ENCODE results near the gene ZBTB12. TPM values are rescaled to one million over a fixed set of nuclear protein-coding genes. Genes with fewer than 3 reads are reported as not detected.

ZBTB12 gene
- total RNA-seq, 2 experiments from 2014 or later = 17.6 to 20.2 TPM

GRCh38 chr6:31851485-31851832, 50.4 kb downstream of the ZBTB12 start:
- no peaks in the 10 kb centered on the region for H3K79me2 ChIP-seq (ENCODE audit: insufficient read depth, low read depth, low read length)
- H3K4me2 ChIP-seq (ENCODE audit: low read length) = no peak overlapping the region
- BruUV-seq (replicated peaks) = no TSS peak
- no peaks in the 10 kb centered on the region for H4K20me1 ChIP-seq (ENCODE audit: insufficient read depth, low read length)
- intact Hi-C loops (cut with micrococcal nuclease; ENCODE audit: unreplicated experiment) = no loop called here
- H3K4me1 ChIP-seq (ENCODE audit: insufficient read depth, low read length, poor library complexity, severe bottlenecking) = no peaks in the 10 kb centered on the region
- DNase-seq (ENCODE audit: low spot score) = no peak
- no peaks in the 10 kb centered on the region for H3K9me2 ChIP-seq (ENCODE audit: insufficient read depth, low read length)
- H3K36me3 ChIP-seq (ENCODE audit: insufficient read depth, low read length) = no peaks in the 10 kb centered on the region
- no peak overlapping the region for H2AFZ ChIP-seq (ENCODE audit: low read length)
- POLR2A ChIA-PET = interaction anchor here (1.0 kb wide), 2 partner anchors 11 to 19 kb away, joined by 3 to 7 read pairs; partner anchors contain the start of gene NEU1
- no peak overlapping the region for H3K27ac ChIP-seq (ENCODE audit: low read depth, low read length, poor library complexity, severe bottlenecking)
- CTCF ChIA-PET (ENCODE audit: unreplicated experiment) = no interaction called here
- no peak overlapping the region for H3K4me3 ChIP-seq (ENCODE audit: low read depth, low read length, poor library complexity, severe bottlenecking)
- H3K9me3 ChIP-seq (ENCODE audit: low read length) = 0 out of 2 replicates have a peak, but pooled peaks cover 3% of the 10 kb centered on the region
- TF ChIP-seq CTCF (conservative IDR thresholded peaks at IDR 0.05; ENCODE audit: low read length) = no peak

- BruUV-seq (replicated peaks) = no TSS peak
- TF ChIP-seq CTCF (conservative IDR thresholded peaks at IDR 0.05; ENCODE audit: low read length) (no peak), EZH2phosphoT487 (IDR thresholded peaks at IDR 0.05; ENCODE audit: borderline replicate concordance, low read depth, low read length) (no peak)
- H3K4me2 ChIP-seq (ENCODE audit: low read length) = no peak overlapping the region
- H3K4me3 ChIP-seq (ENCODE audit: low read depth, low read length, poor library complexity, severe bottlenecking) = no peak overlapping the region
- no peak overlapping the region for H3K27ac ChIP-seq (ENCODE audit: low read depth, low read length, poor library complexity, severe bottlenecking)
- no peaks in the 10 kb centered on the region for H3K79me2 ChIP-seq (ENCODE audit: insufficient read depth, low read depth, low read length)
- H3K9me2 ChIP-seq (ENCODE audit: insufficient read depth, low read length) = no peaks in the 10 kb centered on the region
- H3K9me3 ChIP-seq (ENCODE audit: low read length) = 0 out of 2 replicates have a peak, but pooled peaks cover 3% of the 10 kb centered on the region
- H4K20me1 ChIP-seq (ENCODE audit: insufficient read depth, low read length) = no peaks in the 10 kb centered on the region
- no peaks in the 10 kb centered on the region for H3K4me1 ChIP-seq (ENCODE audit: insufficient read depth, low read length, poor library complexity, severe bottlenecking)
- DNase-seq (ENCODE audit: low spot score) = no peak
- ChIA-PET CTCF (ENCODE audit: unreplicated experiment) (no interaction called here), POLR2A (interaction anchor here (0.7 to 1.0 kb wide), 4 partner anchors 12 to 268 kb away, joined by 3 to 7 read pairs (median 4); partner anchors contain the start of gene NEU1)
- intact Hi-C loops (cut with micrococcal nuclease; ENCODE audit: unreplicated experiment) = no loop called here
- no peak overlapping the region for H2AFZ ChIP-seq (ENCODE audit: low read length)
- H3K36me3 ChIP-seq (ENCODE audit: insufficient read depth, low read length) = no peaks in the 10 kb centered on the region
Measured at GRCh38 chr6:31850765-31851484, 51.0 kb downstream of the ZBTB12 start.

Small RNA genes within 50 kb of the gene (small RNA-seq; reads per million reads assigned to genes)
- not detected for gene AL645922.1

Other genes starting within 250 kb of the ZBTB12 start
Only the 30 nearest of the 37 such genes appear.
- gene LY6G5C, start 221.0 kb downstream of the ZBTB12 start, total RNA-seq (2014; rRNA removed; shearing (Covaris generic)) = 1.6 and 1.8 TPM in 2 replicates
- gene LY6G5C, start 221.0 kb downstream of the ZBTB12 start, total RNA-seq (2022) = 2.5 and 3.5 TPM in 2 replicates
- 28.6 and 34.8 TPM in 2 replicates for gene ABHD16A, start 198.8 kb downstream of the ZBTB12 start, total RNA-seq (2014; rRNA removed; shearing (Covaris generic))
- 32.7 and 35.2 TPM in 2 replicates for gene ABHD16A, start 198.8 kb downstream of the ZBTB12 start, total RNA-seq (2022)
- not detected in 2 replicates for gene LY6G6F, start 195.2 kb downstream of the ZBTB12 start, total RNA-seq (2014; rRNA removed; shearing (Covaris generic))
- not detected in 2 replicates for gene LY6G6F, start 195.2 kb downstream of the ZBTB12 start, total RNA-seq (2022)
- gene LY6G6D, start 186.7 kb downstream of the ZBTB12 start, total RNA-seq (2014; rRNA removed; shearing (Covaris generic)) = not detected in 2 replicates
- gene LY6G6D, start 186.7 kb downstream of the ZBTB12 start, total RNA-seq (2022) = not detected in 2 replicates
- gene LY6G6C, start 180.3 kb downstream of the ZBTB12 start, total RNA-seq (2014; rRNA removed; shearing (Covaris generic)) = not detected in 2 replicates
- not detected in 2 replicates for gene LY6G6C, start 180.3 kb downstream of the ZBTB12 start, total RNA-seq (2022)
- gene MPIG6B, start 178.7 kb downstream of the ZBTB12 start, total RNA-seq (2014; rRNA removed; shearing (Covaris generic)) = not detected in 2 replicates
- not detected in 2 replicates for gene MPIG6B, start 178.7 kb downstream of the ZBTB12 start, total RNA-seq (2022)
- gene DDAH2, start 172.8 kb downstream of the ZBTB12 start, total RNA-seq (2014; rRNA removed; shearing (Covaris generic)) = 14.0 and 20.6 TPM in 2 replicates
- 20.4 and 26.4 TPM in 2 replicates for gene DDAH2, start 172.8 kb downstream of the ZBTB12 start, total RNA-seq (2022)
- gene CLIC1, start 165.6 kb downstream of the ZBTB12 start, total RNA-seq (2014; rRNA removed; shearing (Covaris generic)) = 376 and 413 TPM in 2 replicates
- gene CLIC1, start 165.6 kb downstream of the ZBTB12 start, total RNA-seq (2022) = 314 and 318 TPM in 2 replicates
- 104 and 108 TPM in 2 replicates for gene MSH5, start 162.1 kb downstream of the ZBTB12 start, total RNA-seq (2014; rRNA removed; shearing (Covaris generic))
- gene MSH5, start 162.1 kb downstream of the ZBTB12 start, total RNA-seq (2022) = 218 and 258 TPM in 2 replicates
- gene SAPCD1, start 139.4 kb downstream of the ZBTB12 start, total RNA-seq (2014; rRNA removed; shearing (Covaris generic)) = 31.3 and 47.1 TPM in 2 replicates
- 53.5 and 66.8 TPM in 2 replicates for gene SAPCD1, start 139.4 kb downstream of the ZBTB12 start, total RNA-seq (2022)
- 2.1 and 2.2 TPM in 2 replicates for gene VWA7, start 124.8 kb downstream of the ZBTB12 start, total RNA-seq (2014; rRNA removed; shearing (Covaris generic))
- gene VWA7, start 124.8 kb downstream of the ZBTB12 start, total RNA-seq (2022) = 3.7 and 6.5 TPM in 2 replicates
- 47.0 and 51.2 TPM in 2 replicates for gene VARS1, start 106.3 kb downstream of the ZBTB12 start, total RNA-seq (2014; rRNA removed; shearing (Covaris generic))
- gene VARS1, start 106.3 kb downstream of the ZBTB12 start, total RNA-seq (2022) = 118 and 137 TPM in 2 replicates
- gene LSM2, start 95.1 kb downstream of the ZBTB12 start, total RNA-seq (2014; rRNA removed; shearing (Covaris generic)) = 65.2 and 78.4 TPM in 2 replicates
- gene LSM2, start 95.1 kb downstream of the ZBTB12 start, total RNA-seq (2022) = 78.0 and 82.6 TPM in 2 replicates
- gene HSPA1L, start 86.8 kb downstream of the ZBTB12 start, total RNA-seq (2014; rRNA removed; shearing (Covaris generic)) = 0.19 TPM in 1 of 2 replicates, not detected in the other
- 0.15 and 0.49 TPM in 2 replicates for gene HSPA1L, start 86.8 kb downstream of the ZBTB12 start, total RNA-seq (2022)
- gene HSPA1A, start 86.5 kb downstream of the ZBTB12 start, total RNA-seq (2014; rRNA removed; shearing (Covaris generic)) = 0.22 and 0.41 TPM in 2 replicates
- 0.81 and 2.2 TPM in 2 replicates for gene HSPA1A, start 86.5 kb downstream of the ZBTB12 start, total RNA-seq (2022)
- gene HSPA1B, start 74.3 kb downstream of the ZBTB12 start, total RNA-seq (2014; rRNA removed; shearing (Covaris generic)) = 160 and 177 TPM in 2 replicates
- 40.1 and 60.9 TPM in 2 replicates for gene HSPA1B, start 74.3 kb downstream of the ZBTB12 start, total RNA-seq (2022)
- 5.5 and 7.0 TPM in 2 replicates for gene NEU1, start 39.3 kb downstream of the ZBTB12 start, total RNA-seq (2014; rRNA removed; shearing (Covaris generic))
- 10.6 and 13.4 TPM in 2 replicates for gene NEU1, start 39.3 kb downstream of the ZBTB12 start, total RNA-seq (2022)
- not detected in 2 replicates for gene SLC44A4, start 23.1 kb downstream of the ZBTB12 start, total RNA-seq (2014; rRNA removed; shearing (Covaris generic))
- not detected in 2 replicates for gene SLC44A4, start 23.1 kb downstream of the ZBTB12 start, total RNA-seq (2022)
- 49.5 and 55.1 TPM in 2 replicates for gene EHMT2, start 4.4 kb downstream of the ZBTB12 start, total RNA-seq (2014; rRNA removed; shearing (Covaris generic))
- gene EHMT2, start 4.4 kb downstream of the ZBTB12 start, total RNA-seq (2022) = 70.4 and 76.8 TPM in 2 replicates
- gene C2, start 25.6 kb upstream of the ZBTB12 start, total RNA-seq (2014; rRNA removed; shearing (Covaris generic)) = 3.1 and 3.4 TPM in 2 replicates
- 4.4 and 8.7 TPM in 2 replicates for gene C2, start 25.6 kb upstream of the ZBTB12 start, total RNA-seq (2022)
- gene CFB, start 44.0 kb upstream of the ZBTB12 start, total RNA-seq (2014; rRNA removed; shearing (Covaris generic)) = 1.1 TPM in 1 of 2 replicates, not detected in the other
- gene CFB, start 44.0 kb upstream of the ZBTB12 start, total RNA-seq (2022) = 1.2 and 2.4 TPM in 2 replicates
- gene NELFE, start 56.9 kb upstream of the ZBTB12 start, total RNA-seq (2014; rRNA removed; shearing (Covaris generic)) = 94.8 and 134 TPM in 2 replicates
- 76.1 and 77.8 TPM in 2 replicates for gene NELFE, start 56.9 kb upstream of the ZBTB12 start, total RNA-seq (2022)
- gene SKIC2, start 57.1 kb upstream of the ZBTB12 start, total RNA-seq (2014; rRNA removed; shearing (Covaris generic)) = 45.8 and 62.2 TPM in 2 replicates
- 69.8 and 77.5 TPM in 2 replicates for gene SKIC2, start 57.1 kb upstream of the ZBTB12 start, total RNA-seq (2022)
- gene DXO, start 70.1 kb upstream of the ZBTB12 start, total RNA-seq (2014; rRNA removed; shearing (Covaris generic)) = 34.9 and 36.5 TPM in 2 replicates
- gene DXO, start 70.1 kb upstream of the ZBTB12 start, total RNA-seq (2022) = 17.5 and 28.0 TPM in 2 replicates
- gene C4A, start 80.0 kb upstream of the ZBTB12 start, total RNA-seq (2014; rRNA removed; shearing (Covaris generic)) = 2.2 and 2.9 TPM in 2 replicates
- 4.8 and 6.6 TPM in 2 replicates for gene C4A, start 80.0 kb upstream of the ZBTB12 start, total RNA-seq (2022)
- gene C4B, start 112.7 kb upstream of the ZBTB12 start, total RNA-seq (2014; rRNA removed; shearing (Covaris generic)) = 2.5 and 2.9 TPM in 2 replicates
- 3.7 and 4.2 TPM in 2 replicates for gene C4B, start 112.7 kb upstream of the ZBTB12 start, total RNA-seq (2022)
- not detected in 2 replicates for gene CYP21A2, start 136.3 kb upstream of the ZBTB12 start, total RNA-seq (2014; rRNA removed; shearing (Covaris generic))
- gene CYP21A2, start 136.3 kb upstream of the ZBTB12 start, total RNA-seq (2022) = not detected in 2 replicates
- gene TNXB, start 207.3 kb upstream of the ZBTB12 start, total RNA-seq (2014; rRNA removed; shearing (Covaris generic)) = 1.7 and 7.1 TPM in 2 replicates
- 9.2 and 10.5 TPM in 2 replicates for gene TNXB, start 207.3 kb upstream of the ZBTB12 start, total RNA-seq (2022)
- gene ATF6B, start 226.2 kb upstream of the ZBTB12 start, total RNA-seq (2014; rRNA removed; shearing (Covaris generic)) = 44.8 and 57.7 TPM in 2 replicates
- gene ATF6B, start 226.2 kb upstream of the ZBTB12 start, total RNA-seq (2022) = 122 and 125 TPM in 2 replicates
- gene FKBPL, start 228.2 kb upstream of the ZBTB12 start, total RNA-seq (2014; rRNA removed; shearing (Covaris generic)) = 10.1 and 11.6 TPM in 2 replicates
- gene FKBPL, start 228.2 kb upstream of the ZBTB12 start, total RNA-seq (2022) = 8.2 and 8.4 TPM in 2 replicates

Data from OCI-LY7 (cell line).